Mucosa of rectum (tissue), 2 donors: ENCODE measurements around the gene LYSMD2.

Source experiments
- H3K27ac ChIP-seq, 2 donors: one replicate each; pipeline ENCODE4 v1.7.0; 2013; ENCODE audit warnings: inconsistent platforms in 2 of 2, low read depth in 2 of 2, low read length in 2 of 2
- H3K27me3 ChIP-seq, 2 donors: one replicate each; pipeline ENCODE4 v1.7.0; 2013; ENCODE audit warnings: low read length in 2 of 2; ENCODE audit not compliant: control insufficient read depth in 2 of 2, insufficient read depth in 2 of 2
- H3K36me3 ChIP-seq, 2 donors: one replicate each; pipeline ENCODE4 v1.7.0; 2013; ENCODE audit warnings: low read length in 2 of 2; ENCODE audit not compliant: control insufficient read depth in 2 of 2, insufficient read depth in 2 of 2
- H3K4me1 ChIP-seq, 2 donors: one replicate each; pipeline ENCODE4 v1.7.0; 2013; ENCODE audit warnings: low read length in 2 of 2, mild to moderate bottlenecking in 1 of 2; ENCODE audit not compliant: control insufficient read depth in 2 of 2, insufficient read depth in 2 of 2
- H3K4me3 ChIP-seq, 2 donors: one replicate each; pipeline ENCODE4 v1.7.0; 2013; ENCODE audit warnings: low read length in 2 of 2
- H3K9ac ChIP-seq, 2 donors: one replicate each; pipeline ENCODE4 v1.7.0; 2013; ENCODE audit warnings: low read length in 2 of 2, low read depth in 1 of 2, mild to moderate bottlenecking in 1 of 2
- H3K9me3 ChIP-seq, 2 donors: one replicate each; pipeline ENCODE4 v1.7.0; 2013; ENCODE audit warnings: low read length in 2 of 2; ENCODE audit not compliant: control insufficient read depth in 2 of 2
- donor health status: healthy.
- donor health status: Normal muscosa, but diverticular disease.

The LYSMD2 gene

DNA sequence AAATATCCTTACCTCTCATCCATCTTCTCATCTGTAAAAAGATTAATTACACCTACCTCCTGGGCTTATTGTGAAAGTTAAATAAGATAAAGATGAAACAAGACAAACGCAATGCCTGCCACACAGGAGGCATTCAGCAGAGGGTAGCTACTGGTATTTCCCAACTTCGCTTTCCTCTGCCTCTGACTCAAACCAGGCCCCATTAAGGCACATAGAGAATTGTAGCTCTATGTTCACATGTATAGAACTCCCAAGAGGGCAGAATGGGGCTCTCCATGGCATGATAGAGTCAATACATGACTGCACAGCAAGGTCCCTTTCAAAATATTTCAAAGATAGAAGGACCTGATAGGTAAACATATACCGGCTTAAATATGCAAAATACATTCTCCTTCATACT is 1.4 kb downstream of the LYSMD2 start:
- Histone ChIP-seq H3K9ac (peak overlapping the region in 1 of 2 donors; percentile 19), H3K27me3 (no peaks in the 10 kb centered on the region), H3K36me3 (no peaks in the 10 kb centered on the region), H3K4me3 (peak overlapping the region in 1 of 2 donors; percentile 84), H3K4me1 (peaks cover 14 to 15% of the 10 kb centered on the region in 2 donors), H3K9me3 (no peaks in the 10 kb centered on the region), H3K27ac (no peak overlapping the region)

DNA sequence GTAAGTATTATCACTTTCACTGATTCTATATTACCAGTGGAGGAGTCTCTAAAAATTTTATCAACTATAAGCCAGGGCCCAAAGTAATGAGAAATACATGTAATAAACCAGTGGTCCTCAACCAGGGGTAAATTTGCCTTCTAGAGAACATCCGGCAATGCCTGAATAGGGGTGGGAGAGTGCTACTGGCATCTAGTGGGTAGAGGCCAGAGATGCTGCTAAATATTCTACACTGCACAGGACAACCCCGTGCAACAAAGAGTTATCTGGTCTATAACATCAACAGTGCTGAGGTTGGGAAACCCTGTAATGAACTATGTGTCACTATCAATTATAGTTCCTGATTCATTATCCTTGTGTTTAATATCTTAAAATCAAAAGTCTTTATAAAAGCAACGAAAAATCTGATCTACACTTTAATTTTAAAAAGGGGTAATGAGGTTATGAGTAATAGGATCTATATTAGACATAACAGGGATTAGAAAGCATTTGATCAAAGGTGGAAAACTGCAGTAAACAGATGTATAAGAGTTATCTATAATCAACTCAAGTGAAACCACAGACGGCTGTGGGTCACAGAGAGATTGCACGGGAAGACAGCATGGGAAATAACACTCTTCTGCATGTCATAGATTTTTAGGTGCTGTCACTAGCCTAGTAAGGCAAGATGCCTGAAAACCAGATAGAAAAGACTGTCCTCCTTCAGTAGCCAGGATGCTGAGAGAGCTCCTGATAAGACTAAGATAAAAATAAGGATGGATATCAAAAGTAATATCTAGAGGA is 2.0 kb downstream of the LYSMD2 start:
- Histone ChIP-seq H3K27ac (no peak overlapping the region), H3K4me1 (peaks cover 17% of the 10 kb centered on the region in 2 donors), H3K4me3 (no peak overlapping the region), H3K9ac (no peak overlapping the region), H3K27me3 (no peaks in the 10 kb centered on the region), H3K36me3 (no peaks in the 10 kb centered on the region), H3K9me3 (no peaks in the 10 kb centered on the region)

GRCh38 chr15:51732646-51733045 is 4.8 kb downstream of the LYSMD2 start:
- peak overlapping the region in 1 of 2 donors; percentile 74 for H3K27ac ChIP-seq
- no peak overlapping the region for H3K9ac ChIP-seq
- H3K4me3 ChIP-seq, result no peak overlapping the region
- H3K36me3 ChIP-seq, result no peaks in the 10 kb centered on the region
- peaks cover 14 to 17% of the 10 kb centered on the region in 2 donors for H3K4me1 ChIP-seq
- H3K27me3 ChIP-seq, result no peaks in the 10 kb centered on the region
- no peaks in the 10 kb centered on the region for H3K9me3 ChIP-seq

GRCh38 chr15:51731549-51732267 is 5.7 kb downstream of the LYSMD2 start:
- Histone ChIP-seq H3K9ac (peak overlapping the region; percentile 18 to 44), H3K4me3 (peak overlapping the region; percentile 60 to 65), H3K9me3 (no peaks in the 10 kb centered on the region), H3K27ac (peak overlapping the region; percentile 74 to 77), H3K4me1 (peaks cover 14 to 16% of the 10 kb centered on the region in 2 donors), H3K36me3 (no peaks in the 10 kb centered on the region), H3K27me3 (no peaks in the 10 kb centered on the region)

DNA sequence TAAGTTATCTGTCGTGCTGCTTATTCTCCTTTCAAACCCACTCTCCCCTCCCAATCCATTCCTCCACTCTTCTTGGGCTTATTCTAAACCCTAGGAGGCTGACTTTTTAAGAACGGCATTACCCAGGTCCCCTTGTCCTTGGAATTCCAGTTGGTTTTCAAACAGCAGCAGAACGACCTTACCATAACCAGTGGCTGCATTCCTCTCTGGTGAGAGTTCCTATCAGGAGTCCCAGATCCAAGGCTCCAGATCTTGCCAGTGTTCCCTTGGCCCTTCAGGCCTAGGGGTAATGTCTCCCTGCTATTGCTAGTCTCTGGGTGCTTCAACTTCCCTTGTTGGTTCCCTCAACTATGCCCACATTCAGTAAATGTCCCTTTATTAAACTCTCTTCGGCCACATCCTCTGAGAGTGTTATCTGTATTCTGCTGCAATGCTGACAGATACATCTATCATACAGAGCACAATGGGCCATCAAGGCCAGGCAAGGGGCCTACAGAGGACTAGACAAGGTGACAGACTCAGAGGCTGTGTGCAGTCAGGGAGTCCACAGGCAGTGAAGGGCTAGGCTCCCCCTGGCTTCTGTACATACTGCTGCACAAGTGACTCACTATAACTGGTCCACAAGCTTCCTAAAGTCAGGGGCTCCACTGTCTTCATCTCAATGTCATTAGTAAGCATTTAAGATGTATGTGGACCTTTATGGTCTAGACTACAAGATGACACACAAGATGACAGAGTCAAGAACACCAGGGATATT is 10.1 kb downstream of the LYSMD2 start:
- Histone ChIP-seq H3K27me3 (no peaks in the 10 kb centered on the region), H3K4me1 (peaks cover 7 to 13% of the 10 kb centered on the region in 2 donors), H3K36me3 (peaks cover 0 to 2% of the 10 kb centered on the region in 2 donors), H3K9ac (no peak overlapping the region), H3K27ac (no peak overlapping the region), H3K4me3 (no peak overlapping the region), H3K9me3 (no peaks in the 10 kb centered on the region)

DNA sequence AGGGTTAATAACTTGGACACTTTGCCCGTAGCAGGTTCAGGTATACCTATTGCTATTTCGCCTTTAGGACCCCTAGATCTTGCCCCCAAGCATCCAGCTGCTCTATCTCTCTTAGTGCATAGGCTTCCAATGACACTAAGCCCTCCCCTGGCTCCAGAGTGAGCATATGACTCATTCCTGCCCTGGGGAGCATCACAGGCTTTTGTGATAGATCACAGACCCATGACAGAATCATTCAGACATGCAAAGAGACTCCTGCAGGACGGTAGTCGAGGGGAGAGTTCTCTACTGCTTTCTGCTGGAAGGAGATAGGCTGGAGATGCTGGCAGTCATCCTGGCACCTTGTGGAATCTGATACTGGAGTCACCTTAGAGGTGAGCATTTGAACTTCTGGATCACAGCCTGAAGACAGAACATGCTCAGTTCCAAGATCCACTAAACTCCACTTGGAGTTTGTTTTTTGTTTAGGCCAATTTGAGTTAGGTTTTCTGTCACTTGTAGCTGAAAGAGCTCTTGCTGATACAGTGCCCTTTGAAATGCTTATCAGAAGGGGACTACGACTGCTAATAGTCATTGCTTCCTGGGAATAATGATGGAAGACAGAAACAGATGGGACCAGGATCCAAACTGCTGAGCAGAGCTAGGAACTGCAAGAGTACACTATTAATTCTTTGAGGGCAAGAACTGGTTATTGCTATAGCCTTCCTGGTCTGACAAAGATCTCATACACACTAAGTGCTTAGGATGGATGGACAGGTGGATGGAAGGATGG is 11.0 kb downstream of the LYSMD2 start:
- Histone ChIP-seq H3K4me1 (peaks cover 3 to 6% of the 10 kb centered on the region in 2 donors), H3K4me3 (no peak overlapping the region), H3K36me3 (peaks cover 2% of the 10 kb centered on the region in 2 donors), H3K9me3 (no peaks in the 10 kb centered on the region), H3K9ac (no peak overlapping the region), H3K27ac (no peak overlapping the region), H3K27me3 (no peaks in the 10 kb centered on the region)

- no peak overlapping the region for H3K27ac ChIP-seq
- H3K9ac ChIP-seq, result no peak overlapping the region
- H3K36me3 ChIP-seq, result peaks cover 2% of the 10 kb centered on the region in 2 donors
- no peaks in the 10 kb centered on the region for H3K27me3 ChIP-seq
- H3K4me3 ChIP-seq, result no peak overlapping the region
- H3K9me3 ChIP-seq, result no peaks in the 10 kb centered on the region
- no peaks in the 10 kb centered on the region for H3K4me1 ChIP-seq
Observed at GRCh38 chr15:51724673-51725072, 12.8 kb downstream of the LYSMD2 start.

DNA sequence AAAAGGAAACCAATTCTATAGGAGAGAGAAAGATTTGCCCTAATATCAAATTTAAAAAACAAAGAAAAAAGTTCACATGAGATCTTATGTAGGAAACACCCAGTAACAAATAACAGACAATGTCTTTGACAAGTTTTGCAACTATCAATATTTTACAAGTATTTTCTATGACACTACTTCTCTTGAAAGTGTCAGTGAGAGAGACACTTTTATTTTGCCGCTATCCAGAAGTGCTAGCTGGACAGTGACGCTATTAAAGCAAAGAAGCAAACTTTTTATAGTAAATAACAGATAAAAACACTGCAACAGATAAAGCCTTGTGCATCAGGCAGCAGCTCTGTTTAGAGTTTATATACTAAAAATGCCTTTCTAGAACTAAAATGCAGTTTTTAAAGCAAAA is 13.3 kb downstream of the LYSMD2 start:
- Histone ChIP-seq H3K9me3 (no peaks in the 10 kb centered on the region), H3K27me3 (no peaks in the 10 kb centered on the region), H3K4me3 (no peak overlapping the region), H3K9ac (no peak overlapping the region), H3K27ac (no peak overlapping the region), H3K4me1 (no peaks in the 10 kb centered on the region), H3K36me3 (peaks cover 2% of the 10 kb centered on the region in 2 donors)

- H3K27me3 ChIP-seq, result no peaks in the 10 kb centered on the region
- H3K36me3 ChIP-seq, result peaks cover 2% of the 10 kb centered on the region in 2 donors
- no peak overlapping the region for H3K9ac ChIP-seq
- no peak overlapping the region for H3K27ac ChIP-seq
- peaks cover 0 to 3% of the 10 kb centered on the region in 2 donors for H3K4me1 ChIP-seq
- no peak overlapping the region for H3K4me3 ChIP-seq
- H3K9me3 ChIP-seq, result no peaks in the 10 kb centered on the region
Observed at GRCh38 chr15:51721199-51721960, 16.1 kb downstream of the LYSMD2 start.
